Fibroblast of pulmonary artery (primary cell): Measurements from ENCODE around the gene DKKL1.

Source experiments
- DNase-seq: peaks from one replicate; pipeline ENCODE4 v3.0.0-alpha.2; 2010; ENCODE audit warnings: low read depth
- H3K4me3 ChIP-seq: replicated peaks from 2 replicates; pipeline ENCODE4 v1.5.1; 2011; ENCODE audit warnings: low read depth, mild to moderate bottlenecking, control low read depth, low read length, moderate library complexity
- CTCF ChIP-seq: IDR thresholded peaks from 2 replicates; pipeline ENCODE4 v1.5.1; 2011; ENCODE audit warnings: mild to moderate bottlenecking, control low read depth, low read length, inconsistent platforms; ENCODE audit errors: missing control alignments

DKKL1 gene

GRCh38 chr19:49391581-49392399 is 28.1 kb downstream of the DKKL1 start:
- TF ChIP-seq CTCF, result peak; percentile 82
- DNase-seq, result peak; percentile 71

GRCh38 chr19:49393881-49394280 is 30.2 kb downstream of the DKKL1 start:
- H3K4me3 ChIP-seq, result no peak overlapping the region
- DNase-seq, result no peak

More at GRCh38 chr19:49391581-49392399, 28.1 kb downstream of the DKKL1 start:
- no peak overlapping the region for H3K4me3 ChIP-seq

GRCh38 chr19:49395581-49396407 is 32.1 kb downstream of the DKKL1 start:
- no peak for DNase-seq

More at GRCh38 chr19:49393881-49394280, 30.2 kb downstream of the DKKL1 start:
- TF ChIP-seq CTCF, result no peak

GRCh38 chr19:49396738-49397505 is 33.2 kb downstream of the DKKL1 start:
- TF ChIP-seq CTCF, result no peak
- DNase-seq, result no peak
- H3K4me3 ChIP-seq, result no peak overlapping the region

More at GRCh38 chr19:49395581-49396407, 32.1 kb downstream of the DKKL1 start:
- no peak overlapping the region for H3K4me3 ChIP-seq
- no peak for TF ChIP-seq CTCF

GRCh38 chr19:49398001-49398615 is 34.4 kb downstream of the DKKL1 start:
- no peak for TF ChIP-seq CTCF
- no peak overlapping the region for H3K4me3 ChIP-seq
- no peak for DNase-seq

GRCh38 chr19:49398931-49399330 is 35.3 kb downstream of the DKKL1 start:
- H3K4me3 ChIP-seq, result no peak overlapping the region
- TF ChIP-seq CTCF, result no peak
- DNase-seq, result no peak
